ENCODE results near the gene KIF14. TPM values are rescaled to one million over a fixed set of nuclear protein-coding genes. Genes with fewer than 3 reads are reported as not detected.

KIF14 gene
- total and polyA plus RNA-seq, 2 experiments from 2014 or later = 13.3 to 23.2 TPM

DNA sequence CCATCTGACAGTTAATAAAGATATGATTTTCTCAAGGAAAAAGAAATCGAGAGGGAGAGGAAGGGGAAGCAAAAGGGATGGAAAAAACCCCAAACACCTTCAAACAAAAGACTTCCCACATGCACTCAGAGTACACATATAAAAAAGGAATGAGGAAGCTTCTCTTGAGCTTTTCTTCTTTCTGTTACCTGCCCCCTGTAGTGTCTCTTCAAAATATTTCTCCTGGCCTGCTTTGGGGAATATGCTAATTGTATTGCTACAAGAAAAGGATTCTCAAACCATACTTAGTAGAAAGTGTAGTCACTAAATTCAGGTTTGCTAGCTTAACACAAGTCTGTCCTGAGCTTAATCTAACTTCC lies 58.7 kb downstream of the KIF14 start:
- peak overlapping the region; percentile 23; the same call in 1 of the 2 replicates for H3K27ac ChIP-seq (ENCODE audit: low read depth)
- no peaks in the 10 kb centered on the region for H3K79me2 ChIP-seq (replicated peaks; ENCODE audit: insufficient read depth)

More for the DNA sequence above, 58.7 kb downstream of the KIF14 start:
- Mint-ChIP-seq H3K36me3 (ENCODE audit: low read depth) (peaks cover 36% of the 10 kb centered on the region; the same call in 2 of the 3 replicates), H3K4me3 (peak overlapping the region; percentile 1; the same call in 1 of the 3 replicates), H3K4me1 (peaks cover 17% of the 10 kb centered on the region), H3K27ac (peak overlapping the region; percentile 36), H3K9me3 (no peaks in the 10 kb centered on the region), H3K27me3 (ENCODE audit: insufficient read depth, low read depth, poor library complexity) (peaks cover 5% of the 10 kb centered on the region)
- no peak overlapping the region for H3K4me3 ChIP-seq
- peak; percentile 69 for ATAC-seq
- H3K36me3 ChIP-seq (ENCODE audit: insufficient read depth) = peaks cover 20% of the 10 kb centered on the region
- H4K20me1 ChIP-seq (replicated peaks; ENCODE audit: insufficient read depth) = no peaks in the 10 kb centered on the region
- no peak overlapping the region for H3K4me2 ChIP-seq
- TF ChIP-seq ZNF331 (CRISPR knock-in tag; IDR thresholded peaks at IDR 0.05; ENCODE audit: low read depth) (no peak), CREB1 (CRISPR knock-in tag; IDR thresholded peaks at IDR 0.05; ENCODE audit: low read depth) (no peak), NANOG (IDR thresholded peaks at IDR 0.05; ENCODE audit: borderline replicate concordance) (no peak), STAT1 (IDR thresholded peaks at IDR 0.05; ENCODE audit: unreplicated experiment) (no peak), EZH2 (IDR thresholded peaks at IDR 0.05; ENCODE audit: low read depth, unreplicated experiment) (no peak)
- TF ChIP-seq, protein P1, sequence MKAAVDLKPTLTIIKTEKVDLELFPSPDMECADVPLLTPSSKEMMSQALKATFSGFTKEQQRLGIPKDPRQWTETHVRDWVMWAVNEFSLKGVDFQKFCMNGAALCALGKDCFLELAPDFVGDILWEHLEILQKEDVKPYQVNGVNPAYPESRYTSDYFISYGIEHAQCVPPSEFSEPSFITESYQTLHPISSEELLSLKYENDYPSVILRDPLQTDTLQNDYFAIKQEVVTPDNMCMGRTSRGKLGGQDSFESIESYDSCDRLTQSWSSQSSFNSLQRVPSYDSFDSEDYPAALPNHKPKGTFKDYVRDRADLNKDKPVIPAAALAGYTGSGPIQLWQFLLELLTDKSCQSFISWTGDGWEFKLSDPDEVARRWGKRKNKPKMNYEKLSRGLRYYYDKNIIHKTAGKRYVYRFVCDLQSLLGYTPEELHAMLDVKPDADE (IDR thresholded peaks at IDR 0.05) = no peak
- TF ChIP-seq, protein P2, sequence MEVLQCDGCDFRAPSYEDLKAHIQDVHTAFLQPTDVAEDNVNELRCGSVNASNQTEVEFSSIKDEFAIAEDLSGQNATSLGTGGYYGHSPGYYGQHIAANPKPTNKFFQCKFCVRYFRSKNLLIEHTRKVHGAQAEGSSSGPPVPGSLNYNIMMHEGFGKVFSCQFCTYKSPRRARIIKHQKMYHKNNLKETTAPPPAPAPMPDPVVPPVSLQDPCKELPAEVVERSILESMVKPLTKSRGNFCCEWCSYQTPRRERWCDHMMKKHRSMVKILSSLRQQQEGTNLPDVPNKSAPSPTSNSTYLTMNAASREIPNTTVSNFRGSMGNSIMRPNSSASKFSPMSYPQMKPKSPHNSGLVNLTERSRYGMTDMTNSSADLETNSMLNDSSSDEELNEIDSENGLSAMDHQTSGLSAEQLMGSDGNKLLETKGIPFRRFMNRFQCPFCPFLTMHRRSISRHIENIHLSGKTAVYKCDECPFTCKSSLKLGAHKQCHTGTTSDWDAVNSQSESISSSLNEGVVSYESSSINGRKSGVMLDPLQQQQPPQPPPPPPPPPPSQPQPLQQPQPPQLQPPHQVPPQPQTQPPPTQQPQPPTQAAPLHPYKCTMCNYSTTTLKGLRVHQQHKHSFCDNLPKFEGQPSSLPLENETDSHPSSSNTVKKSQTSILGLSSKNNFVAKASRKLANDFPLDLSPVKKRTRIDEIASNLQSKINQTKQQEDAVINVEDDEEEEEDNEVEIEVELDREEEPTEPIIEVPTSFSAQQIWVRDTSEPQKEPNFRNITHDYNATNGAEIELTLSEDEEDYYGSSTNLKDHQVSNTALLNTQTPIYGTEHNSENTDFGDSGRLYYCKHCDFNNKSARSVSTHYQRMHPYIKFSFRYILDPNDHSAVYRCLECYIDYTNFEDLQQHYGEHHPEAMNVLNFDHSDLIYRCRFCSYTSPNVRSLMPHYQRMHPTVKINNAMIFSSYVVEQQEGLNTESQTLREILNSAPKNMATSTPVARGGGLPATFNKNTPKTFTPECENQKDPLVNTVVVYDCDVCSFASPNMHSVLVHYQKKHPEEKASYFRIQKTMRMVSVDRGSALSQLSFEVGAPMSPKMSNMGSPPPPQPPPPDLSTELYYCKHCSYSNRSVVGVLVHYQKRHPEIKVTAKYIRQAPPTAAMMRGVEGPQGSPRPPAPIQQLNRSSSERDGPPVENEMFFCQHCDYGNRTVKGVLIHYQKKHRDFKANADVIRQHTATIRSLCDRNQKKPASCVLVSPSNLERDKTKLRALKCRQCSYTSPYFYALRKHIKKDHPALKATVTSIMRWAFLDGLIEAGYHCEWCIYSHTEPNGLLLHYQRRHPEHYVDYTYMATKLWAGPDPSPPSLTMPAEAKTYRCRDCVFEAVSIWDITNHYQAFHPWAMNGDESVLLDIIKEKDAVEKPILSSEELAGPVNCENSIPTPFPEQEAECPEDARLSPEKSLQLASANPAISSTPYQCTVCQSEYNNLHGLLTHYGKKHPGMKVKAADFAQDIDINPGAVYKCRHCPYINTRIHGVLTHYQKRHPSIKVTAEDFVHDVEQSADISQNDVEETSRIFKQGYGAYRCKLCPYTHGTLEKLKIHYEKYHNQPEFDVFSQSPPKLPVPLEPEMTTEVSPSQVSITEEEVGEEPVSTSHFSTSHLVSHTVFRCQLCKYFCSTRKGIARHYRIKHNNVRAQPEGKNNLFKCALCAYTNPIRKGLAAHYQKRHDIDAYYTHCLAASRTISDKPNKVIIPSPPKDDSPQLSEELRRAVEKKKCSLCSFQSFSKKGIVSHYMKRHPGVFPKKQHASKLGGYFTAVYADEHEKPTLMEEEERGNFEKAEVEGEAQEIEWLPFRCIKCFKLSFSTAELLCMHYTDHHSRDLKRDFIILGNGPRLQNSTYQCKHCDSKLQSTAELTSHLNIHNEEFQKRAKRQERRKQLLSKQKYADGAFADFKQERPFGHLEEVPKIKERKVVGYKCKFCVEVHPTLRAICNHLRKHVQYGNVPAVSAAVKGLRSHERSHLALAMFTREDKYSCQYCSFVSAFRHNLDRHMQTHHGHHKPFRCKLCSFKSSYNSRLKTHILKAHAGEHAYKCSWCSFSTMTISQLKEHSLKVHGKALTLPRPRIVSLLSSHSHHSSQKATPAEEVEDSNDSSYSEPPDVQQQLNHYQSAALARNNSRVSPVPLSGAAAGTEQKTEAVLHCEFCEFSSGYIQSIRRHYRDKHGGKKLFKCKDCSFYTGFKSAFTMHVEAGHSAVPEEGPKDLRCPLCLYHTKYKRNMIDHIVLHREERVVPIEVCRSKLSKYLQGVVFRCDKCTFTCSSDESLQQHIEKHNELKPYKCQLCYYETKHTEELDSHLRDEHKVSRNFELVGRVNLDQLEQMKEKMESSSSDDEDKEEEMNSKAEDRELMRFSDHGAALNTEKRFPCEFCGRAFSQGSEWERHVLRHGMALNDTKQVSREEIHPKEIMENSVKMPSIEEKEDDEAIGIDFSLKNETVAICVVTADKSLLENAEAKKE (CRISPR knock-in tag; IDR thresholded peaks at IDR 0.05) = no peak
- DNase-seq (ENCODE audit: low spot score) = peak; percentile 31
- no peaks in the 10 kb centered on the region for H3F3A ChIP-seq (replicated peaks; ENCODE audit: low read depth)
- no peak overlapping the region for H2AFZ ChIP-seq
- no peaks in the 10 kb centered on the region for H3K9me2 ChIP-seq (ENCODE audit: insufficient read depth)
- H3K4me1 ChIP-seq (ENCODE audit: insufficient read depth) = peaks cover 9% of the 10 kb centered on the region
- no peaks in the 10 kb centered on the region for H3K27me3 ChIP-seq (ENCODE audit: insufficient read depth)

Measured in GM23338 (cell line).